ENCODE results near the gene MKNK2. TPM values are rescaled to one million over a fixed set of nuclear protein-coding genes. Genes with fewer than 3 reads are reported as not detected.
"Not testable (repeated sequence)": the region's sequence is repeated elsewhere in the genome, so short reads cannot be mapped to it uniquely, and the experiment has no call there.

The MKNK2 gene
- total RNA-seq, 4 donors from 2014 or later, result 224 to 367 (median 251) TPM

DNA sequence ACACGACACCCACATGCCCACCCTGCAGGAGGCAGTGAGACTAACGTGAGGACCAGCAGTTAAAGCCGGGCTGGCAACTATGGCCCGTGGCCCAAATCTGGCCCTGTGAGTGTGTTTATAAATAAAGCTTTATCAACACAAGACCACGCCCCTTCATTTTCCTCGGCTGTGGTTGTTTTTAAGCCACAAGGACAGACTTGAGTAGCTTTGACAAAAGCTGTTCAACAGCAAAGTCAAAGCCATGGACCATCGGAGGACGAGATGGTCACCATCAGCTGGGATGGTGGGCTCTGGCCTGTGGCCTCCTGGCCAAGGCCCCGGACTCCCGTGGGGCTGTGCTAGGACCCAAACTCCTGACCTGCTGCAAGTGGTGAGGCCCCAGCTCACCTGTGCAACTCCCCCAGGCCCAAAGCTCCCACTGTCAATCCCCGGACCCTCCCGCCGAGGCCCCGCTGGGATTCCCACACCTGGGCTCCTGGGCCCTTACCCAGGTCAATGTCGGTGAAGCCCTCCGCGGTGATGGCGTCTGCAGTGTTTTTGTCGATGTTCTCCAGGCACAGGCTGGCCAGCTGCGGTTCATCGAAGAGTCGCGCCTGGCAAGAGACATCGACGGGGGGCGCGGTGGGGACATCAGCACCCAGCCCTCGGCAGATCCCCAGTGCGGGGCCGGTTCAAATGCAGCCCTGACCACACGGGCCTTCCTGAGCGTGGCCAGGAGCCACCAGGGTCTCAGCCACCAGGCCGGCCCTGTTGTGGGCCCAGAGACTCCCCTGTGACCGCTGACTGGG, 60.6 kb downstream of the MKNK2 start:
- no peak overlapping the region for H3K4me3 ChIP-seq (ENCODE audit: low read depth, poor library complexity, severe bottlenecking)
- 94% methylated on average over 24 to 34 of the region's 34 CpGs for WGBS, 2 donors
- TF ChIP-seq, protein P1, sequence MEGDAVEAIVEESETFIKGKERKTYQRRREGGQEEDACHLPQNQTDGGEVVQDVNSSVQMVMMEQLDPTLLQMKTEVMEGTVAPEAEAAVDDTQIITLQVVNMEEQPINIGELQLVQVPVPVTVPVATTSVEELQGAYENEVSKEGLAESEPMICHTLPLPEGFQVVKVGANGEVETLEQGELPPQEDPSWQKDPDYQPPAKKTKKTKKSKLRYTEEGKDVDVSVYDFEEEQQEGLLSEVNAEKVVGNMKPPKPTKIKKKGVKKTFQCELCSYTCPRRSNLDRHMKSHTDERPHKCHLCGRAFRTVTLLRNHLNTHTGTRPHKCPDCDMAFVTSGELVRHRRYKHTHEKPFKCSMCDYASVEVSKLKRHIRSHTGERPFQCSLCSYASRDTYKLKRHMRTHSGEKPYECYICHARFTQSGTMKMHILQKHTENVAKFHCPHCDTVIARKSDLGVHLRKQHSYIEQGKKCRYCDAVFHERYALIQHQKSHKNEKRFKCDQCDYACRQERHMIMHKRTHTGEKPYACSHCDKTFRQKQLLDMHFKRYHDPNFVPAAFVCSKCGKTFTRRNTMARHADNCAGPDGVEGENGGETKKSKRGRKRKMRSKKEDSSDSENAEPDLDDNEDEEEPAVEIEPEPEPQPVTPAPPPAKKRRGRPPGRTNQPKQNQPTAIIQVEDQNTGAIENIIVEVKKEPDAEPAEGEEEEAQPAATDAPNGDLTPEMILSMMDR (IDR thresholded peaks at IDR 0.05), result no peak
- TF ChIP-seq POLR2A (IDR thresholded peaks at IDR 0.05), result no peak
- no peak for DNase-seq (ENCODE audit: low spot score in 2 of 2)
- intact Hi-C loops (cut with DNase I; ENCODE audit: low total_unique reads), result no loop called here

DNA sequence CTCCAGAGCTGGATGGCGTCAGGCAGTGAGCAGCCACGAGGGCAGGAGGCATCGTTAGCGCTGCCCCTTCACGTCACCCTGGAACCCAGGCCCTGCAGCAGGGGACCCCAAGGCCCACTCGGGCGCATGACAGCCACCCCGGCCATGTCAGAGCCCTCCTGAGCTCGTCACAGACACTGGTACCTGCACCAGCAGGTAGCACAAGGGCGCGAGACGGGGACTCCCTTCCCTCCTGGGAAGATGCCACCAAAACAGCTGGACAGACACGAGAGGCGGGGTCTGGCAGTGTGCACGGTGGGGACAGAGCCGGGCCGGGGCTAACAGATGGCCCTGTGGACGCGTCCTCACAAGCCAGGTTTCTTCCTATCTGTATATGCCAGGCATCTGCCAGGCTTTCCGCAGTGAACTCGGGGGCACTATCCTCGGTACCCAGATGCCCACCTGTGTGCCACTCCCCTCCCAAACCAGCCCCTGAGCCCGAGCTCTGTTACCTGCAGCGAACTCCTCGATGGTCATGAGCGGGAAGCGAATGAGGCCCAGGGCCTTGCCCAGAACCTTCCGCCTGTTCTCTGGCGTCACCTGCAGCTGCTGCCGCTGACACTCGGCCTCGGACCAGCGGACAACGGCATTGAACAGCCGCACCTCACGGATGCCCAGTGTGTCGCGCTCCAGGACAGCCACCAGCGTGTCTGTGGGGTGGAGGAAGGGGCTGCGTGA, 61.4 kb downstream of the MKNK2 start:
- TF ChIP-seq POLR2A (IDR thresholded peaks at IDR 0.05), result no peak
- TF ChIP-seq, protein P1 (IDR thresholded peaks at IDR 0.05), result no peak
- H3K4me3 ChIP-seq (ENCODE audit: low read depth, poor library complexity, severe bottlenecking), result no peak overlapping the region
- intact Hi-C loops (cut with DNase I; ENCODE audit: low total_unique reads), result no loop called here
- 91 to 92% methylated on average over 26 to 39 of the region's 40 CpGs for WGBS, 2 donors
- no peak for DNase-seq (ENCODE audit: low spot score in 2 of 2)

DNA sequence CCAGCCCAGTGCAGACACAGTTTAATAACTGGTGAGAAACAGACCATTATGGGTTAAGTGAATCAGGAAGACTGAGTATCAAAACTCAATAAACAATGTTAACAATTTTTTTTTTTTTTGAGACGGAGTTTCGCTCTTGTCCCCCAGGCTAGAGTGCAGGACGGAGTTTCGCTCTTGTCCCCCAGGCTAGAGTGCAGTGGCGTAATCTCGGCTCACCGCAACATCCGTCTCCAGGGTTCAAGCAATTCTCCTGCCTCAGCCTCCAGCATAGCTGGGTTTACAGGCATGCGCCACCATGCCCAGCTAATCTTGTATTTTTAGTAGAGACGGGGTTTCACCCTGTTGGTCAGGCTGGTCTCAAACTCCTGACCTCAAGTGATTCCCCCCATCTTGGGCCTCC, 62.6 kb downstream of the MKNK2 start:
- intact Hi-C loops (cut with DNase I; ENCODE audit: low total_unique reads); H3K4me3 ChIP-seq (ENCODE audit: low read depth, poor library complexity, severe bottlenecking); DNase-seq (ENCODE audit: low spot score in 2 of 2): not testable (repeated sequence)
- WGBS, 2 donors, result 74 to 82% methylated on average over 10 of the region's 10 CpGs

Other genes starting within 250 kb of the MKNK2 start
- gene ATP8B3, start 239.0 kb downstream of the MKNK2 start, total RNA-seq, result 1 to 10 TPM in 1 of 4 donors, under 1 TPM in 3; 0.30 to 1.2 (median 0.66) TPM
- gene REXO1, start 202.8 kb downstream of the MKNK2 start, total RNA-seq, result 10 to 100 TPM; 32.9 to 51.1 (median 41.2) TPM
- gene KLF16, start 187.7 kb downstream of the MKNK2 start, total RNA-seq, result 10 to 100 TPM in 3 of 4 donors, 1 to 10 TPM in 1; 9.0 to 16.2 (median 13.5) TPM
- 100 to 1,000 TPM; 154 to 201 (median 186) TPM for gene ABHD17A, start 165.7 kb downstream of the MKNK2 start, total RNA-seq
- gene ADAT3, start 145.8 kb downstream of the MKNK2 start, total RNA-seq, result 10 to 100 TPM; 20.1 to 27.3 (median 25.7) TPM
- gene SCAMP4, start 145.8 kb downstream of the MKNK2 start, total RNA-seq, result 100 to 1,000 TPM; 108 to 119 (median 113) TPM
- gene CSNK1G2, start 110.1 kb downstream of the MKNK2 start, total RNA-seq, result 10 to 100 TPM; 58.8 to 76.9 (median 63.1) TPM
- 10 to 100 TPM; 85.0 to 99.3 (median 94.9) TPM for gene BTBD2, start 35.5 kb downstream of the MKNK2 start, total RNA-seq
- 10 to 100 TPM; 26.4 to 46.0 (median 34.5) TPM for gene MOB3A, start 45.1 kb upstream of the MKNK2 start, total RNA-seq
- 1 to 10 TPM in 3 of 4 donors, under 1 TPM in 1; 0.25 to 8.8 (median 4.3) TPM for gene IZUMO4, start 45.7 kb upstream of the MKNK2 start, total RNA-seq
- 10 to 100 TPM; 46.5 to 84.7 (median 71.8) TPM for gene AP3D1, start 100.3 kb upstream of the MKNK2 start, total RNA-seq
- gene DOT1L, start 112.7 kb upstream of the MKNK2 start, total RNA-seq, result 10 to 100 TPM; 17.5 to 31.3 (median 20.7) TPM
- gene PLEKHJ1, start 185.1 kb upstream of the MKNK2 start, total RNA-seq, result 10 to 100 TPM; 52.2 to 80.5 (median 70.0) TPM
- 10 to 100 TPM; 35.6 to 85.6 (median 47.8) TPM for gene SF3A2, start 185.6 kb upstream of the MKNK2 start, total RNA-seq
- gene AMH, start 198.1 kb upstream of the MKNK2 start, total RNA-seq, result 1 to 10 TPM in 3 of 4 donors, under 1 TPM in 1; 0.13 to 1.3 (median 1.2) TPM
- gene JSRP1, start 205.2 kb upstream of the MKNK2 start, total RNA-seq, result not detected
- gene PEAK3, start 230.9 kb upstream of the MKNK2 start, total RNA-seq, result under 1 TPM; 0.30 to 0.97 (median 0.76) TPM

Measured in lower leg skin (tissue), 4 donors.